H1 (cell line): Measurements from ENCODE around the gene ZXDC. TPM values are rescaled to one million over a fixed set of nuclear protein-coding genes. Genes with fewer than 3 reads are reported as not detected.

ENCODE experiments used
- CHD2 ChIP-seq: IDR thresholded peaks from 2 replicates; pipeline ENCODE4 v1.6.1; 2012; ENCODE audit warnings: low read length, improper control_type of control experiment
- GABPA ChIP-seq: IDR thresholded peaks from 2 replicates; pipeline ENCODE4 v1.6.1; 2011; ENCODE audit warnings: mild to moderate bottlenecking, low read length, moderate library complexity, borderline replicate concordance; ENCODE audit not compliant: insufficient read depth
- RNF2 ChIP-seq: fragments of 200-900, 300-1000 bp; sonication (generic); IDR thresholded peaks from 2 replicates; pipeline ENCODE4 v1.7.1; 2016; ENCODE audit warnings: borderline replicate concordance, low read depth, mild to moderate bottlenecking, antibody characterized with exemption, low read length; ENCODE audit not compliant: poor library complexity, severe bottlenecking; ENCODE audit errors: missing control alignments
- SP1 ChIP-seq: IDR thresholded peaks from 2 replicates; pipeline ENCODE4 v1.6.1; 2011; ENCODE audit warnings: low read depth, low read length
- TCF12 ChIP-seq: IDR thresholded peaks from 2 replicates; pipeline ENCODE4 v1.6.1; 2011; ENCODE audit warnings: low read depth, mild to moderate bottlenecking, low read length
- polyA plus RNA-seq, 7 experiments: library from polyadenylated mRNA; depleted of rRNA in 3 of 7; stranded (reverse) in 5 of 7; unstranded in 2 of 7; fragments of >200 nt in 5 of 7; fragments of 200-250 nt in 2 of 7; gene quantifications; 1 replicate in 5 of 7; 2 replicates in 1 of 7; 4 replicates in 1 of 7; pipeline versions ENCODE4 v1.2.1 to v1.2.3, GENCODE V29; 2011 to 2013; ENCODE audit warnings: missing spikeins in 2 of 7, mixed read lengths in 2 of 7
- total RNA-seq: library from RNA; stranded (reverse); fragmentation: NEBNext Ultra II Directional; extraction: Animal tissue kit (Norgen Biotek cat#: 25700); gene quantifications from 2 replicates; pipeline ENCODE4 v1.2.1, GENCODE V29; 2021

Gene ZXDC
- total and polyA plus RNA-seq, 2 of the 8 experiments (the other 6 are each of a cell fraction or from before 2014, with no cell fraction given), result 12.7 to 24.3 TPM

GRCh38 chr3:126507886-126508285 is 32.2 kb upstream of the ZXDC start (continued):
- TF ChIP-seq TCF12, result no peak
- no peak for TF ChIP-seq GABPA
- no peak for TF ChIP-seq CHD2
- TF ChIP-seq SP1, result no peak
- no peak for TF ChIP-seq RNF2
